Neural progenitor cell (in vitro differentiated cells): ENCODE data around the gene NALCN. TPM values are rescaled to one million over a fixed set of nuclear protein-coding genes. Genes with fewer than 3 reads are reported as not detected.

Source experiments
- DNase-seq: peaks from one replicate; pipeline ENCODE4 v3.0.0-alpha.2; 2016; ENCODE audit warnings: low spot score
- H2AFZ ChIP-seq: fragments of 200-600 bp; sonication (generic); replicated peaks from 2 replicates; pipeline ENCODE4 v1.6.1; 2016; ENCODE audit warnings: antibody characterized with exemption
- H3F3A ChIP-seq: fragments of 200-600 bp; sonication (generic); 2 replicates; pipeline ENCODE4 v1.6.1; 2016; ENCODE audit warnings: antibody characterized with exemption, low read depth
- H3K27ac ChIP-seq: fragments of 200-600 bp; sonication (generic); 2 replicates; pipeline ENCODE4 v1.5.1; 2016; ENCODE audit warnings: mild to moderate bottlenecking
- H3K27me3 ChIP-seq: fragments of 200-600 bp; sonication (generic); 2 replicates; pipeline ENCODE4 v1.6.1; 2016; ENCODE audit warnings: mild to moderate bottlenecking, moderate library complexity
- H3K36me3 ChIP-seq: fragments of 200-600 bp; sonication (generic); 2 replicates; pipeline ENCODE4 v1.5.1; 2016
- H3K4me1 ChIP-seq: fragments of 200-600 bp; sonication (generic); 2 replicates; pipeline ENCODE4 v1.6.1; 2016; ENCODE audit warnings: mixed run types
- H3K4me2 ChIP-seq: fragments of 200-600 bp; sonication (generic); 2 replicates; pipeline ENCODE4 v1.6.1; 2016
- H3K4me3 ChIP-seq: fragments of 200-600 bp; sonication (generic); 2 replicates; pipeline ENCODE4 v1.5.1; 2016
- H3K79me2 ChIP-seq: fragments of 200-600 bp; sonication (generic); 2 replicates; pipeline ENCODE4 v1.6.1; 2016; ENCODE audit warnings: low read depth
- H3K9ac ChIP-seq: fragments of 200-600 bp; sonication (generic); 2 replicates; pipeline ENCODE4 v1.6.1; 2016
- H3K9me3 ChIP-seq: fragments of 200-600 bp; sonication (generic); 2 replicates; pipeline ENCODE4 v1.5.1; 2016; ENCODE audit warnings: low read depth
- H4K20me1 ChIP-seq: fragments of 200-600 bp; sonication (generic); 2 replicates; pipeline ENCODE4 v1.6.1; 2016; ENCODE audit warnings: low read depth
- H3K27ac Mint-ChIP-seq: 3 replicates; pipeline ENCODE4 v1.8.0; 2021; ENCODE audit warnings: mixed read lengths
- H3K27me3 Mint-ChIP-seq: 2 replicates; pipeline ENCODE4 v1.8.0; 2022; ENCODE audit warnings: low read depth, mild to moderate bottlenecking, inconsistent platforms, moderate library complexity, mixed read lengths; ENCODE audit not compliant: insufficient read depth
- H3K36me3 Mint-ChIP-seq: 3 replicates; pipeline ENCODE4 v1.8.0; 2021; ENCODE audit warnings: mixed read lengths
- H3K4me1 Mint-ChIP-seq: 3 replicates; pipeline ENCODE4 v1.8.0; 2021; ENCODE audit warnings: mixed read lengths
- H3K4me3 Mint-ChIP-seq: 3 replicates; pipeline ENCODE4 v1.8.0; 2021; ENCODE audit warnings: mild to moderate bottlenecking, moderate library complexity, mixed read lengths
- H3K9me3 Mint-ChIP-seq: 3 replicates; pipeline ENCODE4 v1.8.0; 2020; ENCODE audit warnings: mixed read lengths
- EZH2 ChIP-seq: fragments of 200-600 bp; sonication (generic); IDR thresholded peaks from 2 replicates; pipeline ENCODE4 v1.6.1; 2017; ENCODE audit warnings: antibody characterized with exemption, mild to moderate bottlenecking, moderate library complexity
- EZH2phosphoT487 ChIP-seq: fragments of 200-600 bp; sonication (generic); IDR thresholded peaks from 2 replicates; pipeline ENCODE4 v1.6.1; 2017; ENCODE audit warnings: antibody characterized with exemption
- total RNA-seq: library from RNA; depleted of rRNA; stranded (reverse); fragments of >200 nt; gene quantifications from 2 replicates; pipeline ENCODE4 v1.2.3, GENCODE V29; 2015; ENCODE audit warnings: low replicate concordance
- TF ChIP-seq, protein P1 (sequence below): fragments of 200-600 bp; sonication (generic); IDR thresholded peaks from 2 replicates; pipeline ENCODE4 v1.5.1; 2017; ENCODE audit warnings: antibody characterized with exemption, mild to moderate bottlenecking

Gene NALCN
- total RNA-seq, 1 donor from 2014 or later: 1.1 TPM

DNA sequence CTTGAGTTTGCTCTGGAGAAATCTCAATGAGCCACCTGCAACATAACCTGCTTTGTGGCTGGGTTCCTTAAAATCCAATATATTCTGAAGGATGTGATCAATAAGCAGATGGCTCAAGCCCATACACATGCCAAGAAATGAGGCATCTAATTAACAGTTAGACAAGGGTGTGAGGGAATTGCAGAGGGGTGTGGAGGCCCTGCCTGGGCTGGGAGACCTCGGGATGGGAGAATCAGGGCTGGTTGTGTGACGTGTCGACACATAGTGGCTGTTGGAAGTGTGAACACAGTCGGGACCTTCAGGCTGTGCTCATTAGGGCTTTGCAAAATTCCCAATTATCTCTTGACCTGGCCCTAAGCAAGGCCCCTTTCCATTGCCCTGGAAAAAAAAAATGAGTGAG is 379.8 kb downstream of the NALCN start:
- peaks cover 12% of the 10 kb centered on the region for H3K9me3 Mint-ChIP-seq
- H3K9ac ChIP-seq: no peak overlapping the region
- peaks cover 3% of the 10 kb centered on the region for H3K4me1 Mint-ChIP-seq
- no peak overlapping the region for H2AFZ ChIP-seq
- DNase-seq: no peak
- H3K36me3 ChIP-seq: no peaks in the 10 kb centered on the region
- H3K36me3 Mint-ChIP-seq: no peaks in the 10 kb centered on the region
- H3K4me3 Mint-ChIP-seq: no peak overlapping the region
- H3K27me3 ChIP-seq: no peaks in the 10 kb centered on the region
- H3K4me2 ChIP-seq: no peak overlapping the region
- no peaks in the 10 kb centered on the region for H3K79me2 ChIP-seq
- no peaks in the 10 kb centered on the region for H3K9me3 ChIP-seq
- H3K4me3 ChIP-seq: no peak overlapping the region
- no peaks in the 10 kb centered on the region for H4K20me1 ChIP-seq
- no peaks in the 10 kb centered on the region for H3F3A ChIP-seq
- no peaks in the 10 kb centered on the region for H3K4me1 ChIP-seq
- no peak overlapping the region for H3K27ac ChIP-seq
- TF ChIP-seq, protein P1, sequence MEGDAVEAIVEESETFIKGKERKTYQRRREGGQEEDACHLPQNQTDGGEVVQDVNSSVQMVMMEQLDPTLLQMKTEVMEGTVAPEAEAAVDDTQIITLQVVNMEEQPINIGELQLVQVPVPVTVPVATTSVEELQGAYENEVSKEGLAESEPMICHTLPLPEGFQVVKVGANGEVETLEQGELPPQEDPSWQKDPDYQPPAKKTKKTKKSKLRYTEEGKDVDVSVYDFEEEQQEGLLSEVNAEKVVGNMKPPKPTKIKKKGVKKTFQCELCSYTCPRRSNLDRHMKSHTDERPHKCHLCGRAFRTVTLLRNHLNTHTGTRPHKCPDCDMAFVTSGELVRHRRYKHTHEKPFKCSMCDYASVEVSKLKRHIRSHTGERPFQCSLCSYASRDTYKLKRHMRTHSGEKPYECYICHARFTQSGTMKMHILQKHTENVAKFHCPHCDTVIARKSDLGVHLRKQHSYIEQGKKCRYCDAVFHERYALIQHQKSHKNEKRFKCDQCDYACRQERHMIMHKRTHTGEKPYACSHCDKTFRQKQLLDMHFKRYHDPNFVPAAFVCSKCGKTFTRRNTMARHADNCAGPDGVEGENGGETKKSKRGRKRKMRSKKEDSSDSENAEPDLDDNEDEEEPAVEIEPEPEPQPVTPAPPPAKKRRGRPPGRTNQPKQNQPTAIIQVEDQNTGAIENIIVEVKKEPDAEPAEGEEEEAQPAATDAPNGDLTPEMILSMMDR: no peak
- H3K27me3 Mint-ChIP-seq: peaks cover 4% of the 10 kb centered on the region
- no peak overlapping the region for H3K27ac Mint-ChIP-seq

DNA sequence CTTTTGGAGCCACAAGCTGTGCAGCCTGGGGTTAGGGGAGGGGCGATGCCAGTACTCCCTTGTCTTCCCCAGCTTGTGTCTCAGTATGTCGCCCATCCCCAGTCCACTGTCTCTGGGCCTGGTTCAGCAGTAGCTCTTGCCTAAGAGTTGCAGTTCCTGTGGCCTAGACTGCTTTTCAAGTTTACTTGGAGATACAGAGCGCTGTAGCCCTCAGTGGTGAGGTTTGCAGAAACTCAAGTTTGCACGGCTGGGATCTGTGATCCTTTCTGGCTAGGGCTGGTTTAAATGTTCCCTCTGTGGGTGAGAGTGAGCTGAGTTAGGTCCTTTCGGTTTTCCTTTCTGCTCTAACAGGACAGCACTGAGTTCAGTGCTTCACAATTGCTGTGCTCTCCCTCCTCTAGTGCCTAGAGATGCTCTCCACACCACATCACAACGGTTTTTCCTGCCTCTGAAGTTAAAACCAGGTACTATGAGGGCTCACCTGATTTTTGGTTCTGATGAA is 381.1 kb downstream of the NALCN start:
- H3K36me3 Mint-ChIP-seq: no peaks in the 10 kb centered on the region
- Histone ChIP-seq H3K27ac (no peak overlapping the region), H3K79me2 (no peaks in the 10 kb centered on the region), H3K27me3 (no peaks in the 10 kb centered on the region), H3K4me3 (no peak overlapping the region), H3K9me3 (no peaks in the 10 kb centered on the region), H3K9ac (no peak overlapping the region), H4K20me1 (no peaks in the 10 kb centered on the region), H3K36me3 (no peaks in the 10 kb centered on the region), H3K4me1 (no peaks in the 10 kb centered on the region), H2AFZ (no peak overlapping the region), H3K4me2 (no peak overlapping the region), H3F3A (no peaks in the 10 kb centered on the region)
- peaks cover 3% of the 10 kb centered on the region for H3K4me1 Mint-ChIP-seq
- H3K4me3 Mint-ChIP-seq: no peak overlapping the region
- H3K27ac Mint-ChIP-seq: no peak overlapping the region
- H3K27me3 Mint-ChIP-seq: peaks cover 4% of the 10 kb centered on the region
- TF ChIP-seq, protein P1: no peak
- TF ChIP-seq EZH2 (no peak), EZH2phosphoT487 (no peak)
- no peak for DNase-seq
- H3K9me3 Mint-ChIP-seq: peaks cover 10% of the 10 kb centered on the region

DNA sequence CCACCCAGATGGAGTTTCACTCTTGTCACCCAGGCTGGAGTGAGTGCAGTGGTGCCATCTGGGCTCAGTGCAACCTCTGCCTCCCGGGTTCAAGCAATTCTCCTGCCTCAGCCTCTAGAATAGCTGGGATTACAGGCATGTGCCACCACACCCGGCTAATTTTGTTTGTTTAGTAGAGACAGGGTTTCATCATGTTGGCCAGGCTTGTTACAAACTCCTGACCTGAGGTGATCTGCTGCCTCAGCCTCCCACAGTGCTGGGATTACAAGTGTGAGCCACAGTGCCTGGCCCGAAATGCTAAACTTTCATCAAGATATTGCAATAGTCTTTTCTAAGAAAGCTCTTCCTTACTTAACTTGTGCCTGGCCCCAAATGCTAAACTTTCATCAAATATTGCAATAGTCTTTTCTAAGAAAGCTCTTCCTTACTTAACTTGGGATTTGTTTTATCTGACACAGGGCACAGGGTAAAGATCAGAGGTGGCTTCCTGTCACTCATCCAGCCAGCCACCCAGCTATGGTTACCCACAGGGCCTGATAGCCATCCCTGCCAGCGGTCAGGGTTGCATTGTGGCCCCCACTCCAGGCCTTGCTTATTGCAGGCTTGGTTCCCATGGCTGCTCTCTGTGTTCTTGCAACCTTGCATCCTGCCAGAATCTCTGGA is 389.4 kb downstream of the NALCN start:
- H3K4me1 ChIP-seq: peaks cover 4% of the 10 kb centered on the region
- no peak overlapping the region for H3K4me3 Mint-ChIP-seq
- no peaks in the 10 kb centered on the region for H3K9me3 Mint-ChIP-seq
- no peaks in the 10 kb centered on the region for H3F3A ChIP-seq
- H3K27ac Mint-ChIP-seq: no peak overlapping the region
- H3K9ac ChIP-seq: no peak overlapping the region
- H3K36me3 Mint-ChIP-seq: no peaks in the 10 kb centered on the region
- H2AFZ ChIP-seq: no peak overlapping the region
- H3K9me3 ChIP-seq: no peaks in the 10 kb centered on the region
- H3K27me3 ChIP-seq: no peaks in the 10 kb centered on the region
- no peaks in the 10 kb centered on the region for H4K20me1 ChIP-seq
- DNase-seq: no peak
- peaks cover 8% of the 10 kb centered on the region for H3K4me1 Mint-ChIP-seq
- H3K36me3 ChIP-seq: no peaks in the 10 kb centered on the region
- no peaks in the 10 kb centered on the region for H3K79me2 ChIP-seq
- TF ChIP-seq EZH2 (no peak), EZH2phosphoT487 (no peak)
- H3K27me3 Mint-ChIP-seq: no peaks in the 10 kb centered on the region
- no peak overlapping the region for H3K4me3 ChIP-seq
- no peak overlapping the region for H3K4me2 ChIP-seq
- H3K27ac ChIP-seq: no peak overlapping the region

DNA sequence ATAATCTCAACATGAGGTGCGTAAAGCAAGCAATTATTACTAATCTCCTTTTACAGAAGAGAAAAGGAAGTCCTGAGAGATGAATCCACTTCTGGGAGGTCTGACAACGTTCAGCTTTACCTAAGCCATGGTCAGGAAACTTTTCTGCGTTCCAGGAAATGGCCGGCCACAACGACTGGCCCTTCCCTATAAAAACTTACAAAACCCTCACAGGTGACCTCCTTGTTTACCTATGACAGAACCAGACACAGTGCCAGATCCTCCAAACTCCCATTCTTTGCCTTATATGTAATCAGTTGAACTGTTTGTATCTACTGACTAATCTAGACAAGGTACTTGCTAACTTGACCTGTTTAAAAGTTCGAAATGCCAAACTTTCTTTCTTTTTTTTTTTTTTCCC is 390.0 kb downstream of the NALCN start:
- Histone ChIP-seq H3K4me1 (peaks cover 4% of the 10 kb centered on the region), H3K9ac (no peak overlapping the region), H3K79me2 (no peaks in the 10 kb centered on the region), H3K4me3 (no peak overlapping the region), H3K27ac (no peak overlapping the region), H3F3A (no peaks in the 10 kb centered on the region), H4K20me1 (no peaks in the 10 kb centered on the region), H3K27me3 (no peaks in the 10 kb centered on the region), H2AFZ (no peak overlapping the region), H3K9me3 (no peaks in the 10 kb centered on the region), H3K4me2 (no peak overlapping the region), H3K36me3 (no peaks in the 10 kb centered on the region)
- Mint-ChIP-seq H3K4me1 (peaks cover 9% of the 10 kb centered on the region), H3K27ac (no peak overlapping the region), H3K9me3 (no peaks in the 10 kb centered on the region), H3K36me3 (no peaks in the 10 kb centered on the region), H3K4me3 (no peak overlapping the region), H3K27me3 (no peaks in the 10 kb centered on the region)
- TF ChIP-seq EZH2phosphoT487 (no peak), EZH2 (no peak)
- TF ChIP-seq, protein P1: no peak
- no peak for DNase-seq
